ENCODE measurements around the gene CEP68. TPM values are rescaled to one million over a fixed set of nuclear protein-coding genes. Genes with fewer than 3 reads are reported as not detected.
A peak's percentile ranks its signal among the peaks of the same experiment; 100 is the strongest.
"Not testable (repeated sequence)": the region's sequence is repeated elsewhere in the genome, so short reads cannot be mapped to it uniquely, and the experiment has no call there.

The CEP68 gene
- total RNA-seq, 1 donor from 2014 or later, result 17.9 TPM

DNA sequence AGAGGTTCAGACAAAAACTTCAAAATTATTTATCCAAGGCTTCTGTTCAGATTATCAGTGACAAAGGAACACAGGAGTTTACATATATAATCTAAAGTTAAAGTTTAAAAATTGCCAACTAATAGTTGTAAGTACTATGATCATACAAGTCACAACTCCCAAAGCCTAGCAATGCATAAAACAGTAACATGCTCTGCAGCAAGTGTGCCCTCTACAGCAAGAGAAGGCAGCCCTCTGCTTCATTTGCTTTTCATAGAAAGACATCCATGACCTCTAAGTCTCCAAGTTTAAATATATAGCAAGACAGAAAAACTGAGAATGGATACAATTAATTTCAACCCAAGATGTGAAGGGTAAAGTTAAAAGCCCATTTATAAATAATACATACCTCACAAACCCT lies 60.4 kb downstream of the CEP68 start:
- H3K36me3 Mint-ChIP-seq (ENCODE audit: low read depth), result peaks cover 16% of the 10 kb centered on the region
- ChIA-PET CTCF (no interaction called here), POLR2A (interaction anchor here (0.6 to 1.2 kb wide), 2 partner anchors 13 to 131 kb away, joined by 3 to 10 read pairs; partner anchors contain the start of gene RAB1A)
- no peaks in the 10 kb centered on the region for H3K9me3 Mint-ChIP-seq
- DNase-seq (no peak), ATAC-seq (ENCODE audit: low read depth) (no peak)
- no peaks in the 10 kb centered on the region for H3K27me3 Mint-ChIP-seq
- H3K4me1 Mint-ChIP-seq, result peaks cover 70% of the 10 kb centered on the region
- H3K4me3 Mint-ChIP-seq, result no peak overlapping the region
- TF ChIP-seq, protein P1, sequence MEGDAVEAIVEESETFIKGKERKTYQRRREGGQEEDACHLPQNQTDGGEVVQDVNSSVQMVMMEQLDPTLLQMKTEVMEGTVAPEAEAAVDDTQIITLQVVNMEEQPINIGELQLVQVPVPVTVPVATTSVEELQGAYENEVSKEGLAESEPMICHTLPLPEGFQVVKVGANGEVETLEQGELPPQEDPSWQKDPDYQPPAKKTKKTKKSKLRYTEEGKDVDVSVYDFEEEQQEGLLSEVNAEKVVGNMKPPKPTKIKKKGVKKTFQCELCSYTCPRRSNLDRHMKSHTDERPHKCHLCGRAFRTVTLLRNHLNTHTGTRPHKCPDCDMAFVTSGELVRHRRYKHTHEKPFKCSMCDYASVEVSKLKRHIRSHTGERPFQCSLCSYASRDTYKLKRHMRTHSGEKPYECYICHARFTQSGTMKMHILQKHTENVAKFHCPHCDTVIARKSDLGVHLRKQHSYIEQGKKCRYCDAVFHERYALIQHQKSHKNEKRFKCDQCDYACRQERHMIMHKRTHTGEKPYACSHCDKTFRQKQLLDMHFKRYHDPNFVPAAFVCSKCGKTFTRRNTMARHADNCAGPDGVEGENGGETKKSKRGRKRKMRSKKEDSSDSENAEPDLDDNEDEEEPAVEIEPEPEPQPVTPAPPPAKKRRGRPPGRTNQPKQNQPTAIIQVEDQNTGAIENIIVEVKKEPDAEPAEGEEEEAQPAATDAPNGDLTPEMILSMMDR (IDR thresholded peaks at IDR 0.05), result no peak
- intact Hi-C loops (cut with micrococcal nuclease), result loop anchor here (2.0 kb wide), 1 partner anchor 14 kb away; the partner anchor contains the start of gene RAB1A
- no peak overlapping the region for H3K27ac Mint-ChIP-seq

DNA sequence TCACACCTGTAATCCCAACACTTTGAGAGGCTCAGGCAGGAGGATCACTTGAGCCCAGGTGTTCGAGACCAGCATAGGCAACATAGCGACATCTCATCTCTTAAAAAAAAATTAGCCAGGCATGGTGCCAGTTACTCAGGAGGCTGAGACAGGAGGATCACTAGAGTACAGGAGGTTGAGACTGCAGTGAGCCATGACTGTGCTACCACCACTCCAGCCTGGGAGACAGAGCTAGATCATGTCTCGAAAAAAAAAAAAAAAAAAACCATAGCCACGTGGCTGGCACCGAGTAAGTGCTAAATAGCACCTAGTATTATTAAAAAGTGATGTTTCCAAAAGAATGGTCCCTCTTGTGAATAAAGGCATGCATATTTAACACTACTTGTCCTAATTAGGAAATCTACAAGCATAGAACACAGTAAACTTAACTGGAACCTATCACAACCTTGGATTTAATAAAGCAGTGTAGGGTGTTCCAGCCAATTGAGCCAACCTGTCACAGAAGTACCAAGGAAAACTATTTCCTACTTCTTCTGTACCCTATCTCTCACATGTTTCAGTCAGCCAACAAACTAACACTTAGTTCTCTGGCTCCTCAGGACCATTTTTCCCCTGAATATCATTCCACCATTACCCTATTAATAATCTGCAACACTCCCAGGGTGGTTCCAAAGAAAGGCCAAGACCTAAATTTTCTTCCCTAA lies 64.9 kb downstream of the CEP68 start:
- no peak for ATAC-seq (ENCODE audit: low read depth)

DNA sequence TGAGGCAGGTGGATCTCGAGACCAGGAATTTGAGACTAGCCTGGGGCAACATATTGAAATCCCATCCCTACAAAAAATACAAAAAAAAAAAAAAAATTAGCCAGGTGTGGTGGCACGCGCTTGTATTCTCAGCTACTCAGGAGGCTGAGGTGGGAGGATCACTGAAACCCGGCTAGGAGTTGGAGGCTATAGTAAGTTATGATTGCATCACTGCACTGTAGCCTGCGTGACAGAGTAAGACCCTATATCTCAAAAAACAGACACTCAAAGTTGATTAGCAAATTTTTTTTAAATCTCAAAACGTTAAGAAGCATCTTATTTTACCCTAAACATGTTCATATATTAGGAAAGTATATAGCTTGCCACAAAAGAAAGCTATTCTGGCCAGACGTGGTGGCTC lies 66.1 kb downstream of the CEP68 start:
- no peak overlapping the region for H3K4me3 Mint-ChIP-seq
- H3K4me1 Mint-ChIP-seq, result peaks cover 67% of the 10 kb centered on the region
- DNase-seq, result no peak
- H3K27me3 Mint-ChIP-seq, result no peaks in the 10 kb centered on the region
- no peak for ATAC-seq (ENCODE audit: low read depth)
- ChIA-PET POLR2A (interaction anchor here (1.2 kb wide), 1 partner anchor 434 kb away, joined by 4 read pairs; no protein-coding TSS in a partner anchor), CTCF (no interaction called here)
- H3K9me3 Mint-ChIP-seq, result no peaks in the 10 kb centered on the region
- intact Hi-C loops (cut with micrococcal nuclease), result no loop called here
- TF ChIP-seq, protein P1 (IDR thresholded peaks at IDR 0.05), result no peak
- peaks cover 13% of the 10 kb centered on the region for H3K36me3 Mint-ChIP-seq (ENCODE audit: low read depth)
- no peak overlapping the region for H3K27ac Mint-ChIP-seq

More for the DNA sequence above, 64.9 kb downstream of the CEP68 start:
- Mint-ChIP-seq H3K27ac (no peak overlapping the region), H3K36me3 (ENCODE audit: low read depth) (peaks cover 12% of the 10 kb centered on the region), H3K9me3 (no peaks in the 10 kb centered on the region), H3K27me3 (no peaks in the 10 kb centered on the region), H3K4me3 (no peak overlapping the region), H3K4me1 (peaks cover 68% of the 10 kb centered on the region)
- DNase-seq, result no peak
- CTCF ChIA-PET, result no interaction called here
- TF ChIP-seq, protein P1 (IDR thresholded peaks at IDR 0.05), result no peak
- POLR2A ChIA-PET, result interaction anchor here (2.0 kb wide), 1 partner anchor 8 kb away, joined by 16 read pairs; the partner anchor contains the start of gene RAB1A
- intact Hi-C loops (cut with micrococcal nuclease), result loop anchor here (2.0 kb wide), 1 partner anchor 18 kb away; no protein-coding TSS in a partner anchor

DNA sequence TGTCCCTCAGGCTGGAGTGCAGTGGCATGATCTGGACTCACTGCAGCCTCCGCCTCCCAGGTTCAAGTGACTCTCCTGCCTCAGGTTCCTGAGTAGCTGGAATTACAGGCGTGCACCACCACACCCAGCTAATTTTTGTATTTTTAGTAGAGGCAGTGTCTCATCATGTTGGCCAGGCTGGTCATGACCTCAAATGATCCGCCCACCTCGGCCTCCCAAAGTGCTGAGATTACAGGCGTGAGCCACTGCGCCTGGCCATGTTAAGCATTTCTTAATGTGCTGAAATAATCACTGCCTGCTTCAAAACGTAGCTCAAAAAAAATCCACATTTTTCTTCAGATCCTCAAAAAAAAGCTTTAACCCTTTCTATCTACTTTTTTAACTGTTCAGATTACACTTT lies 69.2 kb downstream of the CEP68 start:
- Mint-ChIP-seq H3K36me3 (ENCODE audit: low read depth) (peaks cover 16% of the 10 kb centered on the region), H3K4me1 (peaks cover 71% of the 10 kb centered on the region)
- H3K27me3 Mint-ChIP-seq; DNase-seq; intact Hi-C loops (cut with micrococcal nuclease); CTCF ChIA-PET; H3K9me3 Mint-ChIP-seq; H3K27ac Mint-ChIP-seq; ATAC-seq (ENCODE audit: low read depth); H3K4me3 Mint-ChIP-seq: not testable (repeated sequence)
- POLR2A ChIA-PET, result interaction anchor here (0.6 to 1.2 kb wide), 5 partner anchors 8 to 75 kb away, joined by 3 to 6 read pairs (median 5); no protein-coding TSS in a partner anchor

DNA sequence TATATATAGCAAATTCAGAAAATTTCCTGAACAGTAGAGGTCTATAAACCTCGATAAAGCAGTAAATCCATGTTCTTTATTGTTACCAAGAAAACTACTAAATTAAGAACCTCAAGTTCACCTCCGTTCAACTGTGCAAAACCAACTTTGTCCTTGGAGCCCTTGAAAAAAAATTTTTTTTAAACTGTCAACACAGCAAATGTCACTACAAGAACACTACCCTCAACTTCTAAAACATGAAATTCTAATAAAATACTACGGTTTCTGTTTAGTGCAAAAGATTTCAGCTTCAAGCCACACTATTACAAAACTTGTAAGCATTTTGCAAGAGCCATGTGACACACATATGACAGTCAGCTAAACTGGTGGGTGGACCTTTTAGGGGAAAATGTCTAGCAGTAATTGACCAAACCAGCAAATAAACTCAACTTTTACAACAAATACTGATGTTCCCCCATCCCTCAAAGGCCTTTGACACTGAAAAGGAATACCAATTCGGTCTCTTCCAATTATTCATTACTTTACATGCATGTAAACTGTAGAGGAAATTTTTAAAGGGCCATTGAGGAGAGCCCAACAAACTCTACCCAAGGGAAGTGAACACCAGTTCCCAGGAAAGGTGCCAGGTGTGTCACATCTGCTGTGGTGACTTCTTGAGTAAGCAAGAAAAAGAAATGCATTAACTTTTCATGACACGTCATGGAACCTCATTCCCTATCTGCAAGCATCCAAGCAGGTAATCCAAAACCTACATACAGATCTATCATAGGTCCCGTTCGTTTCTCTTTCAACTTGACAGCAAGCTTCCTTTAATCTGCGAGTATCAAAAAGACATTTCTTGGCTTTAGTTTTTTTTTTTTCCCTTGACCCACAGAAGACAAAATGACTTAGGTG lies 72.3 kb downstream of the CEP68 start:
- peaks cover 58% of the 10 kb centered on the region for H3K4me1 Mint-ChIP-seq
- peak overlapping the region; percentile 100 for H3K4me3 Mint-ChIP-seq
- CTCF ChIA-PET, result interaction anchor here (2.0 kb wide), 1 partner anchor 64 kb away, joined by 18 read pairs; no protein-coding TSS in a partner anchor
- no peaks in the 10 kb centered on the region for H3K9me3 Mint-ChIP-seq
- ATAC-seq (ENCODE audit: low read depth) (no peak), DNase-seq (no peak)
- peaks cover 14% of the 10 kb centered on the region for H3K36me3 Mint-ChIP-seq (ENCODE audit: low read depth)
- H3K27ac Mint-ChIP-seq, result peak overlapping the region; percentile 100
- POLR2A ChIA-PET, result interaction anchor here (0.7 to 3.6 kb wide), 15 partner anchors 8 to 1540 kb away, joined by 3 to 79 read pairs (median 8); partner anchors contain the start of genes ACTR2, CEP68, MDH1 and WDPCP
- intact Hi-C loops (cut with micrococcal nuclease), result no loop called here
- TF ChIP-seq, protein P1 (IDR thresholded peaks at IDR 0.05), result no peak
- no peaks in the 10 kb centered on the region for H3K27me3 Mint-ChIP-seq

Measured in activated B cell treated with CpG ODN at 0.5 μM for 24 hours (primary cell).